NCI-H82 treated with DMSO at 0.1 percent for 48 hours (cell line): Measurements from ENCODE around the gene NUDT10.
"Not testable (repeated sequence)": the region's sequence is repeated elsewhere in the genome, so short reads cannot be mapped to it uniquely, and the experiment has no call there.

Source experiments
- DNase-seq: peaks from one replicate; lab custom pipeline; 2025; ENCODE audit not compliant: unreplicated experiment; lab: John Stamatoyannopoulos, UW

NUDT10 gene

GRCh38 chrX:51332188-51332942 lies at the start of gene NUDT10:
Gene NUDT10, plus strand, starts transcription at chrX:51332822. Its CDS starts 144 bp downstream, at chrX:51332966.
- DNase-seq, result peak; percentile 30

GRCh38 chrX:51292421-51292820 lies 40.2 kb upstream of the NUDT10 start:
- DNase-seq, result no peak

GRCh38 chrX:51296138-51296537 lies 36.5 kb upstream of the NUDT10 start:
- DNase-seq, result no peak

DNA sequence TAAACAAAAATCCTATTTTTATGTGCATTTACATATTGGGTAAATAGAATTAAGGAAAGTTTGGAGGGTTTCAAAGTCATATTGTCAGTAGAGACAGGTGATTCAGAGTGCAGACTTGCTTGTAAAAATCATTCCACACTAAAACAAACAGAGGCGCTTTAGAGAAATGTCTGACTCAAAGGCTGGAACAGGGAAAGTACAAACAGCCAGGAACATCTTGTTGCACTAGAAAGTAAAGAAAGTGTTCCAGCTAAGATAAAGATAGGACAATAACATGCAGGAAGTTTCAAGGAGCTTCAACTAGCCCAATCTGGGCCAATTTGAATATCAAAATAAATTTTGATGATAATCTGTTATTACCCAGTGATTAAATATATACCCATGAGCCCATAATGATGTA lies 16.4 kb upstream of the NUDT10 start:
- DNase-seq, result no peak

- DNase-seq, result not testable (repeated sequence)
These were observed 542 bp downstream of the NUDT10 start for GRCh38 chrX:51332943-51333785.

GRCh38 chrX:51334276-51334675 lies 1.7 kb downstream of the NUDT10 start:
- DNase-seq, result no peak

DNA sequence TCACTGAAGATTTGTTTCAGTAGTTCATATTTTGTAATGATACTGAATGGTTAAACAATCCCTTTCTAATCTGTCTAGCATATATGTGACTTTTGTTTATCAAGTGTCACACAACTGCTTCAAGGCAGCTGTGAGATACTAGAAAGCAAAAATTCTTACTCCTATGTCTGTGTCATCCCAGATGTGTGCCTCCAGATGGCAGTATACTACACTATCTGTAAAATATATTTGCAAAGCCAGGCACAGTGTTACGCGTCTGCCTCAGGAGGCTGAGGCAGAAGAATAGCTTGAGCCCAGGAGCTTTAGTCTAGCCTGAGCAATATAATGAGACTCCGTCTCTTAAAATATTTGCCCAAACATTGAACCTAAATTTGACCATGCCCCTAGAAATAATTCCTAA lies 4.0 kb downstream of the NUDT10 start:
- DNase-seq, result peak; percentile 0

- DNase-seq, result peak; percentile 48
These were observed 28.6 kb downstream of the NUDT10 start for GRCh38 chrX:51361251-51361650.

DNA sequence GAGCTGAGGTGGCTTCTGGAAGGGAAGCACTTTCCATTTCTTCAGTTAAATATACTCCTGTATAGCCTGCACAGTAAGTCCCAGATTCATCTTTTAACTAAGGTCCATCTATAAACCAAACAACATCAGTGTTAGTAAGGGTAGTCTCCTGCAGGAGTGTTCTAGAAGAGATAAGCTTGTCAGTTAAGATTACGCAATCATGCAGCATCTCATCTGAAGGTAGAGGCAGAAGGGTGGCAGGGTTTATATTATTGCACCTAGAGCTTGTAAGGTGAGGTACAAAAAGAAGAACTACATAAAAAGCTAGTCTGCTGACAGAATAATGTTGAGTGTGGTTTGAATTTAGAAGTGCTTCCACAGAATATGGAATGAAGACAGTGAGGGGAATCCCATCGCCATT lies 44.0 kb downstream of the NUDT10 start:
- no peak for DNase-seq
